Measurements from ENCODE around the gene AAK1. TPM values are rescaled to one million over a fixed set of nuclear protein-coding genes. Genes with fewer than 3 reads are reported as not detected.
"Not testable (repeated sequence)": the region's sequence is repeated elsewhere in the genome, so short reads cannot be mapped to it uniquely, and the experiment has no call there.

AAK1 gene
- total RNA-seq, 1 donor from 2014 or later: 48.6 TPM

GRCh38 chr2:69453475-69454129, 189.9 kb downstream of the AAK1 start:
- DNase-seq (ENCODE audit: extremely low spot score in 2 of 2): no peak
- Histone ChIP-seq H3K4me1 (no peaks in the 10 kb centered on the region), H3K27me3 (no peaks in the 10 kb centered on the region), H3K27ac (no peak overlapping the region), H3K9me3 (no peaks in the 10 kb centered on the region), H3K4me3 (no peak overlapping the region), H3K36me3 (no peaks in the 10 kb centered on the region)
- no peak for TF ChIP-seq CTCF (IDR thresholded peaks at IDR 0.05)
- no peak for TF ChIP-seq POLR2A (IDR thresholded peaks at IDR 0.05)
- TF ChIP-seq POLR2AphosphoS5 (IDR thresholded peaks at IDR 0.05; ENCODE audit: insufficient read depth in 1 of 2, low read depth in 1 of 2): no peak
- intact Hi-C loops (cut with DNase I): no loop called here

GRCh38 chr2:69452687-69453086, 190.9 kb downstream of the AAK1 start:
- Histone ChIP-seq H3K27me3 (no peaks in the 10 kb centered on the region), H3K9me3 (no peaks in the 10 kb centered on the region), H3K36me3 (no peaks in the 10 kb centered on the region), H3K27ac (no peak overlapping the region), H3K4me1 (no peaks in the 10 kb centered on the region), H3K4me3 (no peak overlapping the region)
- intact Hi-C loops (cut with DNase I): no loop called here
- DNase-seq (ENCODE audit: extremely low spot score in 2 of 2): no peak
- no peak for TF ChIP-seq POLR2A (IDR thresholded peaks at IDR 0.05)

- Histone ChIP-seq H3K27ac (no peak overlapping the region), H3K9me3 (no peaks in the 10 kb centered on the region), H3K27me3 (no peaks in the 10 kb centered on the region), H3K36me3 (no peaks in the 10 kb centered on the region), H3K4me1 (no peaks in the 10 kb centered on the region), H3K4me3 (no peak overlapping the region)
- intact Hi-C loops (cut with DNase I): no loop called here
- TF ChIP-seq POLR2AphosphoS5 (IDR thresholded peaks at IDR 0.05; ENCODE audit: insufficient read depth in 1 of 2, low read depth in 1 of 2): no peak
- no peak for TF ChIP-seq POLR2A (IDR thresholded peaks at IDR 0.05)
- TF ChIP-seq CTCF (IDR thresholded peaks at IDR 0.05): no peak
- no peak for DNase-seq (ENCODE audit: extremely low spot score in 2 of 2)
Observed at GRCh38 chr2:69450735-69451416, 192.7 kb downstream of the AAK1 start.

- no peaks in the 10 kb centered on the region for H3K27me3 ChIP-seq
- TF ChIP-seq POLR2AphosphoS5 (IDR thresholded peaks at IDR 0.05; ENCODE audit: insufficient read depth in 1 of 2, low read depth in 1 of 2) (no peak), CTCF (IDR thresholded peaks at IDR 0.05) (no peak), POLR2A (IDR thresholded peaks at IDR 0.05) (no peak)
- DNase-seq (ENCODE audit: extremely low spot score in 2 of 2): no peak
- no peak overlapping the region for H3K4me3 ChIP-seq
- intact Hi-C loops (cut with DNase I): no loop called here
- no peaks in the 10 kb centered on the region for H3K9me3 ChIP-seq
- H3K27ac ChIP-seq: no peak overlapping the region
- H3K4me1 ChIP-seq: no peaks in the 10 kb centered on the region
- H3K36me3 ChIP-seq: no peaks in the 10 kb centered on the region
Observed at GRCh38 chr2:69449906-69450305, 193.6 kb downstream of the AAK1 start.

- intact Hi-C loops (cut with DNase I): not testable (repeated sequence)
Observed at GRCh38 chr2:69443673-69444072, 199.9 kb downstream of the AAK1 start.

GRCh38 chr2:69439499-69439898, 204.0 kb downstream of the AAK1 start:
- peaks cover 35% of the 10 kb centered on the region for H3K4me1 ChIP-seq
- H3K27me3 ChIP-seq; H3K4me3 ChIP-seq; H3K27ac ChIP-seq; H3K9me3 ChIP-seq; intact Hi-C loops (cut with DNase I); H3K36me3 ChIP-seq; DNase-seq (ENCODE audit: extremely low spot score in 2 of 2): not testable (repeated sequence)

More at GRCh38 chr2:69443673-69444072, 199.9 kb downstream of the AAK1 start:
- not testable (repeated sequence) for H3K36me3 ChIP-seq; H3K9me3 ChIP-seq; H3K4me1 ChIP-seq; DNase-seq (ENCODE audit: extremely low spot score in 2 of 2); H3K4me3 ChIP-seq; H3K27me3 ChIP-seq; H3K27ac ChIP-seq
